Measurements from ENCODE around the gene SIGLEC9.

DNA sequence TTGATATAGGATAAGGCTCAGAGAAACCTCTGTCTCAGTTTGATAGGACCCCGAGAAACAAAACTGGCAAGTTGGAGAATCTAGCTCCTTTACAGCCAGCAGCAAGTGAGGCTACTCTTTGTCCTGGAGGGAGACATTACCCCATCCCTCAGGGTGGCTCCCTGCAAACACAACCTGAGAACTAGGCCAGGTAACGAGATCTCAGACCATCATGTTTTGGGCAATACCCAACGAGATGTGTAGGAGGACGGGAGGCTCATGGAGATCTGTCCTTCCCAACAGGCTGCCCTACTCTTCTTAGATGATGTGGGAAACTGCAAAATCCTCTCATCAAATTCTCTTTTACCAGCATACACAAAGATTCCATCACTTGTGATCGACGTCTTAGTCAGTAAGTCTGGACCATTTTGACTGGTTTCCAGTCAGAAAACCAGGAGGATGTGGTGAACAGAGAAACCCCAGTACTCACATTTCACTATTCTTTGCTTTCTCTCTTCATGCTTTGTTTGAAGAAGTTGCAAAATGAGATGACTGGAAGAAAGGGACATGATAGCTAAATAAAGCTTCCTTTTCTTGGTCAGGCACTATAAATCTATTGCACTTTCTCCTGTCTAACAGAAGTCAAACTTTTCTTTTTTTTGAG lies 10.5 kb upstream of the SIGLEC9 start:
- TF ChIP-seq CTCF (IDR thresholded peaks at IDR 0.05) = no peak
- no peak for TF ChIP-seq POLR2A (IDR thresholded peaks at IDR 0.05)
